ENCODE data around the gene S100A4. TPM values are rescaled to one million over a fixed set of nuclear protein-coding genes. Genes with fewer than 3 reads are reported as not detected.

Gene S100A4
- total RNA-seq, 1 experiment from 2014 or later = 40.4 TPM

DNA sequence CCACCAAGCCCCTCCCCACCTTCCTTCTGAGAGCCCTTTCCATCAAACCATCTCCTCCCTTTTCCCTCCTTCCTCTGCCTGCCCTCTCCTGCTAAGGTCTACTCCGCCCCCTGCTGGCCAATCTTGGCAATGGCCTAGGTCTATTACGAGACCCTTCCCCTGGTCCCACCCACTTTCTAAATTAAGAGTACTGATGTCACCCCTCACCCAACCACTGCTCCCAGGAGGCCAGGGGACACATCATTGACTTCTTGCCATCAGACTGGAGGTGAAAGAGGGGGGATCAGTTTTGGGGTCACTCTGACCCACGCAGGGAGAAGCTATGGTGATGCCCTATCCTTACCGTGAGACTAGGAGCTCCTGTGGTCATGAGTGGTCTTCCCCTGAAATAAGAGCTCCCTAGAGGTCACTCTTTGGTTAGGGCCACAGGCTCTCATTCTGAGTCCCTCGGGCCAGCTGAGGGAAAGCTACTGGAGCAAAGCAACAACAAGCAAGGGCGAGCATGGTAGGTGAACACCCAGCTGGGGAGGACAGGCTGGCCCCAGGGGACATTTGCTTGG lies 50.5 kb downstream of the S100A4 start:
- peak; percentile 51 for DNase-seq (ENCODE audit: low read depth)
- in situ Hi-C loops (cut with HindIII; ENCODE audit: low pct_unique_long_range_greater_than_20kb, low sequenced_read_pairs) = loop anchor here (25.0 kb wide), 1 partner anchor 133 kb away; the partner anchor contains the start of gene S100A9

Other genes starting within 250 kb of the S100A4 start
- not detected in 2 replicates for gene PGLYRP3, start 232.9 kb downstream of the S100A4 start, total RNA-seq (2014; rRNA removed; shearing (Covaris generic); ENCODE audit: low replicate concordance)
- gene PGLYRP4, start 197.0 kb downstream of the S100A4 start, total RNA-seq (2014; rRNA removed; shearing (Covaris generic); ENCODE audit: low replicate concordance) = not detected in 2 replicates
- gene S100A9, start 188.0 kb downstream of the S100A4 start, total RNA-seq (2014; rRNA removed; shearing (Covaris generic); ENCODE audit: low replicate concordance) = not detected in 2 replicates
- gene S100A12, start 170.2 kb downstream of the S100A4 start, total RNA-seq (2014; rRNA removed; shearing (Covaris generic); ENCODE audit: low replicate concordance) = not detected in 2 replicates
- gene S100A8, start 154.7 kb downstream of the S100A4 start, total RNA-seq (2014; rRNA removed; shearing (Covaris generic); ENCODE audit: low replicate concordance) = not detected in 2 replicates
- gene S100A7A, start 129.3 kb downstream of the S100A4 start, total RNA-seq (2014; rRNA removed; shearing (Covaris generic); ENCODE audit: low replicate concordance) = not detected in 2 replicates
- gene S100A7, start 85.2 kb downstream of the S100A4 start, total RNA-seq (2014; rRNA removed; shearing (Covaris generic); ENCODE audit: low replicate concordance) = not detected in 2 replicates
- gene S100A6, start 9.8 kb downstream of the S100A4 start, total RNA-seq (2014; rRNA removed; shearing (Covaris generic); ENCODE audit: low replicate concordance) = 1,350 and 1,721 TPM in 2 replicates
- gene S100A5, start 4.9 kb downstream of the S100A4 start, total RNA-seq (2014; rRNA removed; shearing (Covaris generic); ENCODE audit: low replicate concordance) = not detected in 2 replicates
- not detected in 2 replicates for gene S100A3, start 3.5 kb upstream of the S100A4 start, total RNA-seq (2014; rRNA removed; shearing (Covaris generic); ENCODE audit: low replicate concordance)
- 10.0 and 24.4 TPM in 2 replicates for gene S100A2, start 20.0 kb upstream of the S100A4 start, total RNA-seq (2014; rRNA removed; shearing (Covaris generic); ENCODE audit: low replicate concordance)
- gene S100A16, start 67.3 kb upstream of the S100A4 start, total RNA-seq (2014; rRNA removed; shearing (Covaris generic); ENCODE audit: low replicate concordance) = 310 and 401 TPM in 2 replicates
- not detected in 2 replicates for gene S100A14, start 70.5 kb upstream of the S100A4 start, total RNA-seq (2014; rRNA removed; shearing (Covaris generic); ENCODE audit: low replicate concordance)
- 155 and 171 TPM in 2 replicates for gene S100A13, start 81.7 kb upstream of the S100A4 start, total RNA-seq (2014; rRNA removed; shearing (Covaris generic); ENCODE audit: low replicate concordance)
- not detected in 2 replicates for gene S100A1, start 82.6 kb upstream of the S100A4 start, total RNA-seq (2014; rRNA removed; shearing (Covaris generic); ENCODE audit: low replicate concordance)
- gene CHTOP, start 88.3 kb upstream of the S100A4 start, total RNA-seq (2014; rRNA removed; shearing (Covaris generic); ENCODE audit: low replicate concordance) = 34.6 and 42.0 TPM in 2 replicates
- gene SNAPIN, start 112.9 kb upstream of the S100A4 start, total RNA-seq (2014; rRNA removed; shearing (Covaris generic); ENCODE audit: low replicate concordance) = 76.2 and 78.5 TPM in 2 replicates
- gene ILF2, start 125.2 kb upstream of the S100A4 start, total RNA-seq (2014; rRNA removed; shearing (Covaris generic); ENCODE audit: low replicate concordance) = 271 and 308 TPM in 2 replicates
- gene NPR1, start 132.9 kb upstream of the S100A4 start, total RNA-seq (2014; rRNA removed; shearing (Covaris generic); ENCODE audit: low replicate concordance) = 0.41 TPM in 1 of 2 replicates, not detected in the other
- 19.9 and 23.1 TPM in 2 replicates for gene INTS3, start 182.2 kb upstream of the S100A4 start, total RNA-seq (2014; rRNA removed; shearing (Covaris generic); ENCODE audit: low replicate concordance)
- 34.8 and 43.2 TPM in 2 replicates for gene SLC27A3, start 229.6 kb upstream of the S100A4 start, total RNA-seq (2014; rRNA removed; shearing (Covaris generic); ENCODE audit: low replicate concordance)